ENCODE data around the gene SENP7.
"Not testable (repeated sequence)": the region's sequence is repeated elsewhere in the genome, so short reads cannot be mapped to it uniquely, and the experiment has no call there.

The SENP7 gene

DNA sequence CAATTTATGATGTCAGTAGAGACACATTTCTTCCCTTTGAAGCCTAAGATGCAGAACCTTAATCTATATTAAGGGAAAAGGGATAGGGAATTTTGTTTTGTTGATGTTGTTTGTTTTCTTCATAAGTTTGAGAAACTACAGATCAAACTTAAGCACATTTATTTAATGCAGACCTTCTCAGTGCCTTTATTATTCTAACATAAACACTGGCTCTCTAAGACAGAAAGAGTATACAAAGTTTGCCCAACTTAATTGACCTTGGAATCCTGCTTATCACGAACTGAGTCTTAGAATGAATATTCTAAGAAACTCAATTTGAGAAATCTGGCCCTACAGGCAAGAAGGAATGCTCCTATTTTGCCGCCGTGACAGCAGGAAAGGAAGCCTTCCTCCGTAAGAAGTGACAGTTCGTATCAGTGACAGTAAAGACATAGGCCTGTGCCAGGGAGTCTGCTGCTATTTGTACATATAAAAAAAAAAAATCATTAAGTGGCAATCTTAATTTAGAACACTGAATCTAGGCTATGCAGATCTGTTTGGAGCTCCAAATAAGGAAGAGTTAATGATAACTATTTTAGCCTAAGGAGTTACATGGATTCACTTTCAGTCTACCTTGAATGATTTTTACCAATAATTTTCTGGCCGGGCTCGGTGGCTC is 183.9 kb downstream of the SENP7 start:
- DNase-seq (ENCODE audit: low spot score) = no peak

DNA sequence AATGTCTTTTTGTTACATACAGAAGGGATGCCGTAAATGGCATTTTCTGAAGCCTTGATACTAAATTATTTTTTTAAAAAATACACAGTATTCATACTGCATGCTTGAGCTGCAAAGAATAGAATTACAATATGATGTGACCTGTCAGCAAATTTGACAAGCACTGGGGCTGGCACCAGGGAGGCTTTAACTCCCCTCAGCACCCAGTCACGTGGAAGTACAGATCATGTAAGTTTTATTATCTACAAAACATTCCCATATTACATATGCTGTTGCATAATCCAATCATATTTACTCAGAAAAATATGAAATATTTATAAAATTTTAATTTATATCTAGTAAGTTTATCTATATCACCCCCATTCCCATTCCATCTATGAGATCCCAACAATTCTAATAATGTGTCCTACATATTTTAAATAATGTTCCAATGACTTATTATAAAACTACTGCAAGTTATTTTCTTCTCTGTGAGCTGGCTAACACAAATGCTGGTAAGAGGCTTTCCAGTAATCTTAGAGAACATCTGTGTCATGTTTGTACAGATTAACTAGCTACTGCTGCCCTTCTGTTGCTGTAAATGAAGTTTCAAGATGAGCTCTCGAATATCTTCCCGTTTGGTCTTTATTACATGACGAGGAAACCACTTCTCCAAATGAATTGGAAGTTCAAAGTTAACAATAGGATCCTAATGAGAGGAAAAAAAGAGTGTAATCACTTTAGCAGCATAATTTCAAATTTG is 187.4 kb downstream of the SENP7 start:
- no peak for DNase-seq (ENCODE audit: low spot score)

- DNase-seq (ENCODE audit: low spot score) = no peak
These were observed 192.5 kb downstream of the SENP7 start, which contains the start of gene IMPG2 for GRCh38 chr3:101320475-101320874. IMPG2 (minus strand) TSS chr3:101320575; CDS start chr3:101320372, 203 bp downstream.

DNA sequence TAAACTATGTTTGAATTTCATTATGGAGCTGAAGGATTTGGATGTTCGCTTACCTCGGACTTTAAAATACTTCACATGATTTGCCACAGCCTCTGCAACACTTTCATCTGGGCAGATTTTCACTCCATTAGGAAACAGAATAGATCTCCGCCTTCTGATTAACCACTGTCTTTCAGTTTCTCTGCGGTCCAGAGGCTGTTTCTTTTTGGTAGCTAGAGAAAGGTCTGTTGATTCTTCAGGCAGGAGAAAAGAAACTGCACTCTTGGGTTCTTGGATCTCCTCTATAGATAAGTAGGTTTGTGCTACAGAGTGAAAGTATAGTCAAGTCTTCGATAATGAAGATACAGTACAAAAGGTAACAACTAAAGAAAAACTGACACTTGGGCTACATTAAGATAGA is 193.5 kb downstream of the SENP7 start:
- DNase-seq (ENCODE audit: low spot score) = no peak

- no peak for DNase-seq (ENCODE audit: low spot score)
These were observed 200.5 kb downstream of the SENP7 start for GRCh38 chr3:101312545-101312944.

DNA sequence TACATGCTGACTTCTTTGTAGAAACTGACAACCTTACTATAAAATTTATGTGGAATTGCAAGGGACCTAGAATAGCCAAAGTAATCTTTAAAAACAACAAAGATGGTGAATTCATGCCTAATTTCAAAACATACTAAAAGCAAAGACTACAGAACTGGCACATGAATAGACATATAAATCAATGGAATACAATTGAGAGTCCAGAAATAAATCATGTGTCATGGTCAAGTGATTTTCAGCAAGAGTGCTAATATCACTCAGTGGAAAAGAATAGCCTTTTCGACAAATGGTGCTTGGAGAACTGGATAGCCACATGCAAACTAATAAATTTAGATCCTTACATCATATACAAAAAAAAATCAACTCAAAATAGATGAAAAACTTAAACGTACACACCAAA is 201.3 kb downstream of the SENP7 start:
- DNase-seq (ENCODE audit: low spot score) = no peak

DNA sequence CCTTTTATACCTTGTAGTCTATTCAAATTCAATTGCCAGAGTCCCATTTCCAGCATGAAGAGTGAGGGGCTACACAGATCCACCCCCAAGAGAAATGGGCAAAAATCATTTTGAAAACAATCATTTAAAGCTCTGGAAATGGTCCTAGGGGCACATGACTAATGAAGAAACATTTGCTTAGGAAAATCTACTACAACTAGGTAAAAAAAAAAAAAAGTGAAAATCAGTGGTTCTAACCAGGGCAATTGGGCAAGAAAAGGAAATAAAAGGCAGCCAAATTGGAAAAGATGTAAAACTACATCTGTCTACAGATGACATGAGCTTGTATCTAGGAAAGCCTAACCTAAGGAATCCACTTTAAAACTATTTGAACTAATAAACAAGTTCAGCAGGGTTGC is 202.0 kb downstream of the SENP7 start:
- DNase-seq (ENCODE audit: low spot score) = no peak

GRCh38 chr3:101308147-101308772 is 204.8 kb downstream of the SENP7 start:
- not testable (repeated sequence) for DNase-seq (ENCODE audit: low spot score)

- no peak for DNase-seq (ENCODE audit: low spot score)
These were observed 209.2 kb downstream of the SENP7 start for GRCh38 chr3:101303836-101304235.

GRCh38 chr3:101303089-101303731 is 209.8 kb downstream of the SENP7 start:
- DNase-seq (ENCODE audit: low spot score) = peak; percentile 14

DNA sequence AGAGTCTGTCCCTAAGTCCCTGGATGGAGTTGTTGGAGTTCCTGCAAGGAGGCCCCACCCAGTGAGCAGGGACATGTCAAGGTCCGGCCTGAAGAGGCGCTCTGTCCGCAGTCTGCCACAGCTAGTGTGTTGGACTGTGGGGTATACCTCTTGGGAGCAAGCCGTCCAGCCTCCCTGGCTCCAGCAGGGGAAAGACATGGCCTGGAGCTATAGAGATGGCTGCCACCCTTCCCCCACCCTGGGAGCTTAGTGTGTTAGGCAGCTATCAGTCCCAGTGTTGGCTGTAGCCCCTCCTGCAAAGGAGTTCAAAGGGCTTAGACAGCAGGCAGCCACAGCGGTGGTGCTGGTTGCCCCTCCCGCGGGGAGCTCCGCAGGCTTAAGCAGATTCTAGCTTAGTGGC is 212.9 kb downstream of the SENP7 start:
- DNase-seq (ENCODE audit: low spot score) = no peak

DNA sequence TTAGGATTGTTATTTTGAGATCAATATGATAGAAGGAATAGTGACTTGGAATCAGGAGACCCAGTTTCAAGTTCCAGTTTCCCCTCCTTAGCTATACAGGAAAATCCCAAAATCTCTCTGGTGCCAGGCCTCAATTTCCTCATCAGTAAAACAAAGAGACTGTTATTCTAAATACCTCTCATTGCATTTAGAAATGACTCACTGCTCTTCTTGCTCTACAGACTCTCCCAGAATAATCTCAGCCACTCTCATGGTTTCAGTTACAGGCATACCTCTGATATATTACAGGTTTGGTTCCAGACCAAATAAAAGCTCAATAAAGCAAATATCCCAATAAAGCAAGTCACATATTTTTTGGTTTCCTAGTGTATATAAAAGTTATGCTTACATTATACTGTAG is 221.0 kb downstream of the SENP7 start:
- DNase-seq (ENCODE audit: low spot score) = peak; percentile 27

DNA sequence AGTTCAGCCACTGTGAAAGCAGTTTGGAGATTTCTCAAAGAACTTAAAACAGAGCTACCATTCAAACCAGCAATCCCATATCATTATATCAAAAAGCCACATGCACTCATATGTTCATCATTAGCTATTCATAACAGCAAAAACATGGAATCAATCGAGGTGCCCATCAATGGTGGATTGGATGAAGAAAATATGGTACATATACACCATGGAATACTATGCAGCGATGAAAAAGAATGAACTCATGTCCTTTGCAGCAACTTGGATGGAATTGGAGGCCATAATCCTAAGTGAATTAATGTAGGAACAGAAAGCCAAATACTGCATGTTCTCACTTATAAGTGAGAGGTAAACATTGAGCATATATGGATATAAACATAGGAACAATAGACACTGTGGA is 224.7 kb downstream of the SENP7 start:
- DNase-seq (ENCODE audit: low spot score) = no peak

DNA sequence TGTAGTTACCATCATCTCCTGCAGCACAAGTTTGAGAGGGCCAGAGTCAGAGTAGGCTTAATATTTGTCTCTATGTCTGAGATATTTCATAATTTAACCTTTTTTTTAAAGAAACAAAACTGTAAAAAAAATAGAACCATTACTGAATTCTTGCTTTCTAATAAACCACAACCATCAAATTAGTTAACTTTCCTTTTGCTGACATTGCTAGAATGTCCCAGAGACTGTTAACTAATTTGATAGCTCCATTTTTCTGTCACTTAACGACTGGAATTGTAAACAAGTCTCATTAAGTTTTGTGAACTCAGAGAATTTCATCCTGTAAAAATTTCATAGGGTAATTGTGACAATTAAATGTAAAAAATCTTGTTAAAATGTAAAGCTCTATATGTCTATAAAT is 228.3 kb downstream of the SENP7 start:
- DNase-seq (ENCODE audit: low spot score) = no peak

DNA sequence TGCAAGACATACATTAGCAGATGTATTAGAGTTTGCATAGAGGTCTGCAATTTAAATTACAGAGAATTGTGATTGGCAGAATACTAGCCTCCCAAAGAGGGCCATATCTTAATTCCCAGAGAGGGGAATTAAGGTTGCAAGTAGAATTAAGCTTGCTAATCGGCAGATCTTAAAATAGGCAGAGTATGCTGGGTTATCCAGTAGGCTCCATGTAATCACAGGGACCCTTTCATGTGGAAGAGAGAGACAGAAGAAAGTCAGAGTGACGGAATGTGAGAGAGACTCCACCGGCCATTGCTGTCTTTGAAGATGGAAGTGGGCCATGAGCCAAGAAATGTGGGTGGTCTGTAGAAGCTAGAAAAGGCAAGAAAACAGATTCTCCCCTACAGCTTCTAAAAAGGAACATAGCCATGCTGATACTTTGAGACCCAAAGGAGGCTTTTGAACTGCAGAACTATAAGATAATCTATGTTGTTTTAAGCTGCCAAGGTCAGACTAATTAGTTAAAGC is 231.4 kb downstream of the SENP7 start:
- no peak for DNase-seq (ENCODE audit: low spot score)

- DNase-seq (ENCODE audit: low spot score) = no peak
These were observed 233.1 kb downstream of the SENP7 start for GRCh38 chr3:101279765-101280385.

GRCh38 chr3:101279162-101279561 is 233.8 kb downstream of the SENP7 start:
- DNase-seq (ENCODE audit: low spot score) = no peak

GRCh38 chr3:101278727-101279126 is 234.3 kb downstream of the SENP7 start:
- DNase-seq (ENCODE audit: low spot score) = no peak
